Measurements from ENCODE around the gene SLC9A7.

DNA sequence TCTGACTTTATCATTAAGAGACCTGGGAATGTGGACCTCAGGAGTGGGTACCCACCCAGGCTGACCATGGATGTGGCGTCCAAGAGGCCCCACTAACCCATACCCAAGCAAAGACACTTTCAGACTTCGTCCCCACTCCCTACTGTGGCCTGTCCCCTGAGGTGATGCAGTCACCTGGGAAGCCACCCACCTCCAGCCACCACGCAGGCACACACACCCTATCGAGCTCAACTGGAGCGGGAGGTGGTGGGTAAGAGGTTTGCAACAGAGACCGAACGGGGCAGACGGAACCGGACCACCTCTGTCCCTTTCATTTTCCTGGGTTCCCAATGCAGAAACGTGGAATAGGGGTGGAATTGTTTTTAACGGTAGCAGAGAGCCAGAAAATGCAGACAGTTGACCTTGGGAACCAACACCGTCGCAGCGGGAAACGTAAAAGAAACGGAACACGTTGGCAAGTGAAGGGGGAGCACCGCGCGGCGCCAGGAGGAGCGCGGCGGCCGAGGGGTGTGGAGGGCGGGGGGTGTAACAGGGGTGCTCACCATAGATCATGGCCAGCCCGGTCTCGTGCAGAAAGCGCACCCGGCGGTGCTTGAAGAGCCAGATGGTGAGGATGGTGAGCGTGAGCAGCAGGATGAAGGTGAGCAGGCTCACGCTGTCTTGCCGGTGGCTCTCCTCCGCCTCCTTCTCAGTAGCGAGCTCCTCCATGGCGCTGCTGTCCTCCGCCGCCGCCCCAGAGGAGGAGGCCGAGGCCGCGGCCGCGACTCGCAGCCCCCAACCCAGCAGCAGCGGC is 559 bp downstream of the SLC9A7 start:
- TF ChIP-seq, protein P1, sequence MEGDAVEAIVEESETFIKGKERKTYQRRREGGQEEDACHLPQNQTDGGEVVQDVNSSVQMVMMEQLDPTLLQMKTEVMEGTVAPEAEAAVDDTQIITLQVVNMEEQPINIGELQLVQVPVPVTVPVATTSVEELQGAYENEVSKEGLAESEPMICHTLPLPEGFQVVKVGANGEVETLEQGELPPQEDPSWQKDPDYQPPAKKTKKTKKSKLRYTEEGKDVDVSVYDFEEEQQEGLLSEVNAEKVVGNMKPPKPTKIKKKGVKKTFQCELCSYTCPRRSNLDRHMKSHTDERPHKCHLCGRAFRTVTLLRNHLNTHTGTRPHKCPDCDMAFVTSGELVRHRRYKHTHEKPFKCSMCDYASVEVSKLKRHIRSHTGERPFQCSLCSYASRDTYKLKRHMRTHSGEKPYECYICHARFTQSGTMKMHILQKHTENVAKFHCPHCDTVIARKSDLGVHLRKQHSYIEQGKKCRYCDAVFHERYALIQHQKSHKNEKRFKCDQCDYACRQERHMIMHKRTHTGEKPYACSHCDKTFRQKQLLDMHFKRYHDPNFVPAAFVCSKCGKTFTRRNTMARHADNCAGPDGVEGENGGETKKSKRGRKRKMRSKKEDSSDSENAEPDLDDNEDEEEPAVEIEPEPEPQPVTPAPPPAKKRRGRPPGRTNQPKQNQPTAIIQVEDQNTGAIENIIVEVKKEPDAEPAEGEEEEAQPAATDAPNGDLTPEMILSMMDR (IDR thresholded peaks at IDR 0.05) = no peak
- no peak for TF ChIP-seq POLR2A (IDR thresholded peaks at IDR 0.05)
